OCI-M1 (cell line): ENCODE measurements around the gene TBC1D22A.
"Not testable (repeated sequence)": the region's sequence is repeated elsewhere in the genome, so short reads cannot be mapped to it uniquely, and the experiment has no call there.

Experiments used
- DNase-seq: peaks from one replicate; lab custom pipeline; 2025; lab: John Stamatoyannopoulos, UW

Gene TBC1D22A, protein sequence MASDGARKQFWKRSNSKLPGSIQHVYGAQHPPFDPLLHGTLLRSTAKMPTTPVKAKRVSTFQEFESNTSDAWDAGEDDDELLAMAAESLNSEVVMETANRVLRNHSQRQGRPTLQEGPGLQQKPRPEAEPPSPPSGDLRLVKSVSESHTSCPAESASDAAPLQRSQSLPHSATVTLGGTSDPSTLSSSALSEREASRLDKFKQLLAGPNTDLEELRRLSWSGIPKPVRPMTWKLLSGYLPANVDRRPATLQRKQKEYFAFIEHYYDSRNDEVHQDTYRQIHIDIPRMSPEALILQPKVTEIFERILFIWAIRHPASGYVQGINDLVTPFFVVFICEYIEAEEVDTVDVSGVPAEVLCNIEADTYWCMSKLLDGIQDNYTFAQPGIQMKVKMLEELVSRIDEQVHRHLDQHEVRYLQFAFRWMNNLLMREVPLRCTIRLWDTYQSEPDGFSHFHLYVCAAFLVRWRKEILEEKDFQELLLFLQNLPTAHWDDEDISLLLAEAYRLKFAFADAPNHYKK

DNA sequence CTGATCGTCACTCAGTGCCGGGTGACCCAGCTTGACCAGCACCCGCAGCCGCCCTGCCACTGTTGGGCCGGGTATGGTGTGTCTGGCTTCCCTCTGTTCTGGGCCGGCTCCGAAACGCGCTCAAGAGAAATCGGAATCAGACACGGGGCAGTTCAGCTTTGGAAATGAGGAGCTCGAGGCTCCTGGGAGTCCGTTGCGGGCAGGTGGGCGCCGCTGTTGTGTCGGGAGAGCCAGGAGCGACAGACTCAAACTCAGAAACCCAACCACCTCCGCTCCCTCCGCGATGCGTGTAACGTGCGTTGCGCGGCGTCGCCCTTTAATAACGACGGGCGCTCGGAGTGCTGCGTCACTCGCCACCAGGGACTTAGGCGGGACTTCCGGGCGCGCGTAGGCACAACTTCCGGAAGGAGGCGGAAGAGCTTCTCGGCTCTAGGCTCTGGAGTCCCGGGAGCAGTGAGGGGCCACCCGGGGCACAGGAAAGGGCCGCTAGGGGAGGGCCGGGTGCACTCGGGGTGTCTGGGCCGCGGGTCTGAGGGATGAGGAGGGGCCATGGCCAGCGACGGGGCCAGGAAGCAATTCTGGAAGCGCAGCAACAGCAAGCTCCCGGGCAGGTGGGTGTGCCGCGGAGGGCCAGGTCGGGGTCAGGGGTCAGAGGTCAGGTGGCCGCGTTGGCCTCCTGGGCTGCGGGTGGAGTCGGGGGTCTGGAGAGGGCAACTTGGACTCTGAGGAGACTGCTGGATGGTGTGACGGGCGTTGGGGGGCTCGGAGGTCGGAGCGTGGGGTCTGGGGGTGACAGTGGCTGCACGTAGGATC is at the start of gene TBC1D22A:
TSS of gene TBC1D22A (plus strand) at position 413 of the 813 bp plus-strand sequence. CDS start at position 550, 137 bp downstream.
- peak; percentile 96 for DNase-seq

DNA sequence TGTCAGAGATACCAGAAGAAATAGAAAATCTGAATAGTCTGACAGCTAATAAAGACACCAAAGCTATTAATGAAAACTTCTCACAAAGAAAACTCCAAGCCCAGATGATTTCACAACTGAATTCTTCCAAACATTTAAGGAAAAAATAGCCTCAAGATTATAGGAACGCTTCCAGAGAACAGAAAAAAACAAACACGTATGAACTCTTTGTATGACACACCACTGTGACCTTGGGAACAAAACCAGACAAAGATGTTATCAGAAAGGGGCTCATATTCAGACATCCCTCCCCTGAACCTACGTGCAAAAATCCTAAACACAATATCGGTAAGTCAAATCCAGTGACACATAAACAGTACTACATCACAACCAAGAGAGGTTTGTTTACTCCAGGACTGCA is 47.9 kb upstream of the TBC1D22A start:
- DNase-seq: no peak

DNA sequence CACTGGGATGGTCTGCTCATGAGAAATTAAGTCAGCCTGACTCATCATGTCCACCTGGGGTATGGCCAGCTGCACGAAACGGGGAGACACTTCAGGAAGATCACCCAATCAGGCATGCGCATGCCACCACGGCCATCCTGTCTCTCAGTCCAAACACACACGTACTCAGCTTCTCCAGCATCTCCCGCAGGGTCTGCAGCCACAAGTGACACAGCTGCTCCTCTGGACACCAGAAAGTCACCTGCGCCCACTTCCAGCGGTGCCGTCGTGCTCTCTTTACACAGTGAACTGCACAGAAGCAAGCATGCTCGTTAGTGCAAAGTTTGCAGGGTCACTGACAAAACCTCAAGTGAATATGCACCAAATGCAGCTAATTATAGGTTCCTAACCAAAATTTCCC is 42.5 kb upstream of the TBC1D22A start:
- no peak for DNase-seq

DNA sequence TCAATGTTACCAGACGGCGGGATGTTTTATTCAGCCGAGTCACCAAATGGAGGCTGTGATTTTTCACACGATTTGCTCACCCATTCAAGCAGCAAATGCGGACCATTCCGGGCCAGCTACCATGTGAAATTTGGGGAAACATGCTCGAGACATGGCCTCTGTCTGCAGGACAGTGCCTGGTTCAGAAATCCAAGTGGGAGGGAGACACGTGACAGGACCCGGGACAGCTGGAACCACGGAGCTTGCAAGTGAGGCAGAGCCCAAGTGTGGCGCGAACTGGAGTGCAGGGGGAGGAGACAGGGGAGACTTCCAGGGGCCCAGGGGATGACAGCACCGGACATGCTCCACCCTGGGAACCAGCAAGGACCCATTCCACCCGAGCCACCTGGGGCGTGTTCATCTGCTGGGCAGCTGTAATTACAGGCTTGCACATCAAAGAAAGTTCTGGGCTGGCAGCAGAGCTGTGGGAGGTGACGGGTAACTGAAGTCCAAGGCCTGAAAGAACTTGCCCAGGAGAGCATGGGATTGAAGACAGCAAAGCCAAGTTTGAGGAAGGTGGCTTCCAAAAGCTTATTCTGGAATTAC is 40.9 kb upstream of the TBC1D22A start:
- no peak for DNase-seq

GRCh38 chr22:46723882-46724281 is 38.6 kb upstream of the TBC1D22A start:
- DNase-seq: no peak

GRCh38 chr22:46725096-46725495 is 37.4 kb upstream of the TBC1D22A start:
- no peak for DNase-seq

- no peak for DNase-seq
These were observed 36.1 kb upstream of the TBC1D22A start for GRCh38 chr22:46726066-46726985.

DNA sequence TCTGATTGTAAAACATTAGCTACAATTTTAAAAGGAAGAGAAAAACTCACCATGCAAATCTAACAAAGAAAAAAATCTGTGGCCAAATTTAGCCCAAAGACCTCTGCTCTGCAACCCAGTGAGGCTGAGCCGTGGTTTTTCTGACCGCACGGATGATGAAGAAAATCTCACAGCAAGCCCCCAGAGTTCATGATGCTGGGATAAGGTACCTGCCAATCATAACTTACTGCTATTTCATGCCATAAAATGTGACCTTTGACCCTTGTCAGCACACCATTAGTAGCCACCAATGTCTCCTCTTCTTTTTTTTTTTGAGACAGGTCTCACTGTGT is 35.5 kb upstream of the TBC1D22A start:
- no peak for DNase-seq

DNA sequence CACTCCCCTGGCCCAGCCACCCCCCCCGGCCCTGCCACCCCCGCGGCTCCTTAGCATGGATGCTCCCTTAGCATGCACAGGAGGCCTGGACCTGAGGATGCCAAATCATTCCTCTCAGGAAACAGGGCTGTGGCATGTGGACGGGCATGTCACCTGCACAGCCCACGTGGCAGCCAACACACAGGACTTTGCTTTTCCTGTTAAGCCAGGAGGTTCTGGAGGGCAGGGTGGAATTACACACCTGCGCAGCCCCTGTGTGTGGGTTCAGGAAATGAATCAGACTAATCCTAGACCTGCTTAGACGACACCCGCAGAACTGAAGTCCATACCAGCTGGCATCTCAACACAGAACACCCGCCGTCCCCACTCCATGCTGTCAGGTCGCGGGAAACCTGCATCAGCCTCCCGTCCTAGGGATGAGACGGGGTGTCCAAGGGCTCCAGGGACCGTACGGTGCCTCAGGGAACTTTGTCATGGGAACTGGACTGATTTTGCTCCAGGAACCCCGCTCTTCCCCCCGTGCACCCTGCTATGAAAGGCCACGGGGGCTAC is 34.6 kb upstream of the TBC1D22A start:
- DNase-seq: no peak

DNA sequence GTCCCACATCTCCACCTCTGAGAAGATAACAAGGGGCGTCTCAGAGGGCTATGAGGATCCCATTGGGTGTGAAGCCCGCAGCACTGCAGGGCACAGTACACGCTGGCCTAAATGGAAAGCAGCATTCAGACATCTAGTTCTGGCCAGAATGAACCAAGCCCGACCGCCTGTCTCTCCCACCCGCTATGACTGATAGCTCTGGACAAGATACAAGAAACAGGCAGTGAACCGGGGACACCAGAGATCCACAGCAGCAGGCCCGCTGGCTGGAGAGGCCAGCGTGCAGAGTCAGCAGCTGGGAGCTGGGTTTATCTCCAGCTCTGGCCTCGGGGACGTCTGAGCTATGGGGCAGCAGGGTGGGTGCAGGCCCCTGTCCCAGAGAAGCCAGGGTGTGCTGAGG is 34.0 kb upstream of the TBC1D22A start:
- no peak for DNase-seq

DNA sequence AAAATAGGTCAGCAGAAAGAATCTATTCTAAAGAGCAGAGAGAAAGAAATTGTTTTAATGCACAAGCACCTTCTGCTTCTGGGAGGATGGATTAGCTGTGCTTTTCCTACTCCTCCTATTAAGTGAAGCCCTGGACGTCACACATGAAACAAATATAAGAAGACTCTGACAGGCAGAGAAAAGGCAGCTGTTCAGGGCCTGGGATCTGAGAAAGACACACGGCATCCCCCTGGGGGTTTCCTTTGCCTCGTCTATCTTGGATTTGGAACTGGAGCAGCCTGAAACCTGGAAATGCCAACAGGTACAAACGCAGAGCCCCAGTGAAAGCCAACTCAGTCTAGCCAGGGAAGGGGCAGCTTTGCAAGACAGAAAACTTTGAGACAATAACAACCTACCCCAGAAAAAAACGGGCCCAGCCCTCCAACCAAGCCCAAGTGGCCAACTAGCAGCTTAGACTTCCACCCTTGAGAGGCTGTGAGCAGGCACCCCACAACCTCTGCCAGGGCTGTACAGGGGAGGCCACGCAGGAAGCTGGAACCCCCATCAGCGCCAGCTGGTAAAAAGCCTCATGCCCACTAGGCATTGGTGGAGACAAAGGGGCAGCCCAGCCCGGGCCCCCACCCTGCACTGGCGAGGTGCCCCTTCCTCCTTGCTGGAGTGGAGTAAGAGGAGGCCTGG is 31.7 kb upstream of the TBC1D22A start:
- no peak for DNase-seq

GRCh38 chr22:46731246-46732040 is 31.0 kb upstream of the TBC1D22A start:
- no peak for DNase-seq

- DNase-seq: no peak
These were observed 30.4 kb upstream of the TBC1D22A start for GRCh38 chr22:46732041-46732379.

- no peak for DNase-seq
These were observed 29.9 kb upstream of the TBC1D22A start for GRCh38 chr22:46732513-46732912.

DNA sequence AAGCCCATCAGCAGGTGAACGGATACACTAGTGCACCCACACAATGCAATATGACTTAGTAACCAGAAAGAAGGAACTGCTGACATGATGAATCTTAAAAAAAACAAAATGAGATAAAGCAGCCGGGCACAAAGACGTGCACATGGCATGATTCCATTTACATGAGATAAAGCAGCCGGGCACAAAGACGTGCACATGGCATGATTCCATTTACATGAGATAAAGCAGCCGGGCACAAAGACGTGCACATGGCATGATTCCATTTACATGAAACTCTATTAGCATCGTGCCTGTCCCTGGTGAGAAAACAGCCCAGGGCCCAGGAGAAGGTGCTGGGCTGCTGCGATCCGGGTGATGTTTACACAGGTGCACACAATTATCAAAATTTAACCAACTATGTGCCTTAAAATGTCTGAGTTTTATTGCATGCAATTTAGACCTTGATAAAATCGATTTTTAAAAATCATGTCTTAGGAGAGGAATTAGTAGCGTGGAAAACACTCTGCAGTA is 28.2 kb upstream of the TBC1D22A start:
- DNase-seq: not testable (repeated sequence)

- DNase-seq: peak; percentile 52
These were observed 27.5 kb upstream of the TBC1D22A start for GRCh38 chr22:46734830-46735453.

- no peak for DNase-seq
These were observed 26.5 kb upstream of the TBC1D22A start for GRCh38 chr22:46735747-46736608.

DNA sequence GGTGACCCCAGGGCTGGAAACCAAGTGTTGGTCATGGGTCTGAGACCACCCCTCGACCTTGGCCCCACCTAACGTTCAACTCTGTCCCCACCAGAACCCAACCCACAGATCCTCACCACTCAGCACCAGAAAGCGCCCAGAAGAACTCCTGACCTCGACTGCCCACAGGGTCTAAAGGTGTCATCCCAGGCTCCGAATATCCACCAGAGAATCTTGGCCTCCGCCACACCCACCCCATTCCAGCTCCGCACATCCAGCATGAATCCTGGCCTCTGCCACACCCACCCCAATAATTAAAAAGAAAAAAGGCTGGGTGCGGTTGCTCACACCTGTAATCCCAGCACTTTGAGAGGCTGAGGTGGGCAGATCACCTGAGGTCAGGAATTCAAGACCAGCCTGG is 25.7 kb upstream of the TBC1D22A start:
- no peak for DNase-seq
